ENCODE data around the gene TEX14.
"Not testable (repeated sequence)": the region's sequence is repeated elsewhere in the genome, so short reads cannot be mapped to it uniquely, and the experiment has no call there.

The TEX14 gene

GRCh38 chr17:58692239-58693055 is 602 bp upstream of the TEX14 start, which contains the start of gene RAD51C:
Gene RAD51C (plus strand): TSS chr17:58692602. CDS start chr17:58692644, 42 bp downstream.
- peak within 1 kb of the TSS; percentile 66 to 80 for H3K9ac ChIP-seq (ENCODE audit: low read depth in 1 of 2, low read length in 2 of 2)
- H3K4me1 ChIP-seq (ENCODE audit: control insufficient read depth in 2 of 2, insufficient read depth in 2 of 2, low read length in 2 of 2) = peaks cover 7 to 8% of the 10 kb centered on the region in 2 donors
- H3K9me3 ChIP-seq (ENCODE audit: control insufficient read depth in 2 of 2, low read length in 2 of 2) = no peaks in the 10 kb centered on the region
- H3K4me3 ChIP-seq (ENCODE audit: low read length in 2 of 2) = peak within 1 kb of the TSS; percentile 78 to 90
- H3K27me3 ChIP-seq (ENCODE audit: control insufficient read depth in 2 of 2, insufficient read depth in 2 of 2, low read length in 2 of 2) = no peaks in the 10 kb centered on the region
- peak within 1 kb of the TSS; percentile 41 to 75 for H3K27ac ChIP-seq (ENCODE audit: low read depth in 2 of 2, low read length in 2 of 2)
- peaks cover 0 to 3% of the 10 kb centered on the region in 2 donors for H3K36me3 ChIP-seq (ENCODE audit: control insufficient read depth in 2 of 2, insufficient read depth in 2 of 2, low read length in 2 of 2)

- not testable (repeated sequence) for H3K9ac ChIP-seq (ENCODE audit: low read depth in 1 of 2, low read length in 2 of 2); H3K27ac ChIP-seq (ENCODE audit: low read depth in 2 of 2, low read length in 2 of 2); H3K4me3 ChIP-seq (ENCODE audit: low read length in 2 of 2); H3K36me3 ChIP-seq (ENCODE audit: control insufficient read depth in 2 of 2, insufficient read depth in 2 of 2, low read length in 2 of 2); H3K27me3 ChIP-seq (ENCODE audit: control insufficient read depth in 2 of 2, insufficient read depth in 2 of 2, low read length in 2 of 2); H3K4me1 ChIP-seq (ENCODE audit: control insufficient read depth in 2 of 2, insufficient read depth in 2 of 2, low read length in 2 of 2); H3K9me3 ChIP-seq (ENCODE audit: control insufficient read depth in 2 of 2, low read length in 2 of 2)
Measured at GRCh38 chr17:58690033-58690432, 1.8 kb downstream of the TEX14 start.

GRCh38 chr17:58688521-58688920 is 3.3 kb downstream of the TEX14 start:
- Histone ChIP-seq H3K9me3 (ENCODE audit: control insufficient read depth in 2 of 2, low read length in 2 of 2) (no peaks in the 10 kb centered on the region), H3K27me3 (ENCODE audit: control insufficient read depth in 2 of 2, insufficient read depth in 2 of 2, low read length in 2 of 2) (no peaks in the 10 kb centered on the region), H3K27ac (ENCODE audit: low read depth in 2 of 2, low read length in 2 of 2) (no peak overlapping the region), H3K9ac (ENCODE audit: low read depth in 1 of 2, low read length in 2 of 2) (no peak overlapping the region), H3K36me3 (ENCODE audit: control insufficient read depth in 2 of 2, insufficient read depth in 2 of 2, low read length in 2 of 2) (no peaks in the 10 kb centered on the region), H3K4me1 (ENCODE audit: control insufficient read depth in 2 of 2, insufficient read depth in 2 of 2, low read length in 2 of 2) (peaks cover 7% of the 10 kb centered on the region in 2 donors), H3K4me3 (ENCODE audit: low read length in 2 of 2) (no peak overlapping the region)

GRCh38 chr17:58686980-58687379 is 4.9 kb downstream of the TEX14 start:
- H3K27ac ChIP-seq (ENCODE audit: low read depth in 2 of 2, low read length in 2 of 2) = no peak overlapping the region
- no peaks in the 10 kb centered on the region for H3K4me1 ChIP-seq (ENCODE audit: control insufficient read depth in 2 of 2, insufficient read depth in 2 of 2, low read length in 2 of 2)
- H3K4me3 ChIP-seq (ENCODE audit: low read length in 2 of 2) = no peak overlapping the region
- no peaks in the 10 kb centered on the region for H3K36me3 ChIP-seq (ENCODE audit: control insufficient read depth in 2 of 2, insufficient read depth in 2 of 2, low read length in 2 of 2)
- H3K27me3 ChIP-seq (ENCODE audit: control insufficient read depth in 2 of 2, insufficient read depth in 2 of 2, low read length in 2 of 2) = no peaks in the 10 kb centered on the region
- no peaks in the 10 kb centered on the region for H3K9me3 ChIP-seq (ENCODE audit: control insufficient read depth in 2 of 2, low read length in 2 of 2)
- H3K9ac ChIP-seq (ENCODE audit: low read depth in 1 of 2, low read length in 2 of 2) = no peak overlapping the region

GRCh38 chr17:58684462-58684861 is 7.4 kb downstream of the TEX14 start:
- not testable (repeated sequence) for H3K4me1 ChIP-seq (ENCODE audit: control insufficient read depth in 2 of 2, insufficient read depth in 2 of 2, low read length in 2 of 2); H3K9ac ChIP-seq (ENCODE audit: low read depth in 1 of 2, low read length in 2 of 2); H3K36me3 ChIP-seq (ENCODE audit: control insufficient read depth in 2 of 2, insufficient read depth in 2 of 2, low read length in 2 of 2); H3K4me3 ChIP-seq (ENCODE audit: low read length in 2 of 2); H3K27ac ChIP-seq (ENCODE audit: low read depth in 2 of 2, low read length in 2 of 2); H3K27me3 ChIP-seq (ENCODE audit: control insufficient read depth in 2 of 2, insufficient read depth in 2 of 2, low read length in 2 of 2); H3K9me3 ChIP-seq (ENCODE audit: control insufficient read depth in 2 of 2, low read length in 2 of 2)

- no peak overlapping the region for H3K27ac ChIP-seq (ENCODE audit: low read depth in 2 of 2, low read length in 2 of 2)
- no peak overlapping the region for H3K4me3 ChIP-seq (ENCODE audit: low read length in 2 of 2)
- no peaks in the 10 kb centered on the region for H3K36me3 ChIP-seq (ENCODE audit: control insufficient read depth in 2 of 2, insufficient read depth in 2 of 2, low read length in 2 of 2)
- H3K9me3 ChIP-seq (ENCODE audit: control insufficient read depth in 2 of 2, low read length in 2 of 2) = no peaks in the 10 kb centered on the region
- H3K27me3 ChIP-seq (ENCODE audit: control insufficient read depth in 2 of 2, insufficient read depth in 2 of 2, low read length in 2 of 2) = no peaks in the 10 kb centered on the region
- no peaks in the 10 kb centered on the region for H3K4me1 ChIP-seq (ENCODE audit: control insufficient read depth in 2 of 2, insufficient read depth in 2 of 2, low read length in 2 of 2)
- H3K9ac ChIP-seq (ENCODE audit: low read depth in 1 of 2, low read length in 2 of 2) = no peak overlapping the region
Measured at GRCh38 chr17:58684003-58684402, 7.8 kb downstream of the TEX14 start.

GRCh38 chr17:58680038-58680369 is 11.8 kb downstream of the TEX14 start:
- H3K9me3 ChIP-seq (ENCODE audit: control insufficient read depth in 2 of 2, low read length in 2 of 2) = no peaks in the 10 kb centered on the region
- H3K36me3 ChIP-seq (ENCODE audit: control insufficient read depth in 2 of 2, insufficient read depth in 2 of 2, low read length in 2 of 2) = no peaks in the 10 kb centered on the region
- no peak overlapping the region for H3K9ac ChIP-seq (ENCODE audit: low read depth in 1 of 2, low read length in 2 of 2)
- H3K27ac ChIP-seq (ENCODE audit: low read depth in 2 of 2, low read length in 2 of 2) = no peak overlapping the region
- no peaks in the 10 kb centered on the region for H3K27me3 ChIP-seq (ENCODE audit: control insufficient read depth in 2 of 2, insufficient read depth in 2 of 2, low read length in 2 of 2)
- no peak overlapping the region for H3K4me3 ChIP-seq (ENCODE audit: low read length in 2 of 2)
- no peaks in the 10 kb centered on the region for H3K4me1 ChIP-seq (ENCODE audit: control insufficient read depth in 2 of 2, insufficient read depth in 2 of 2, low read length in 2 of 2)

GRCh38 chr17:58679263-58680037 is 12.4 kb downstream of the TEX14 start:
- Histone ChIP-seq H3K36me3 (ENCODE audit: control insufficient read depth in 2 of 2, insufficient read depth in 2 of 2, low read length in 2 of 2) (no peaks in the 10 kb centered on the region), H3K4me3 (ENCODE audit: low read length in 2 of 2) (no peak overlapping the region), H3K27ac (ENCODE audit: low read depth in 2 of 2, low read length in 2 of 2) (no peak overlapping the region), H3K27me3 (ENCODE audit: control insufficient read depth in 2 of 2, insufficient read depth in 2 of 2, low read length in 2 of 2) (no peaks in the 10 kb centered on the region), H3K9ac (ENCODE audit: low read depth in 1 of 2, low read length in 2 of 2) (no peak overlapping the region), H3K9me3 (ENCODE audit: control insufficient read depth in 2 of 2, low read length in 2 of 2) (no peaks in the 10 kb centered on the region), H3K4me1 (ENCODE audit: control insufficient read depth in 2 of 2, insufficient read depth in 2 of 2, low read length in 2 of 2) (no peaks in the 10 kb centered on the region)

- H3K4me3 ChIP-seq (ENCODE audit: low read length in 2 of 2); H3K9me3 ChIP-seq (ENCODE audit: control insufficient read depth in 2 of 2, low read length in 2 of 2); H3K9ac ChIP-seq (ENCODE audit: low read depth in 1 of 2, low read length in 2 of 2); H3K27ac ChIP-seq (ENCODE audit: low read depth in 2 of 2, low read length in 2 of 2); H3K27me3 ChIP-seq (ENCODE audit: control insufficient read depth in 2 of 2, insufficient read depth in 2 of 2, low read length in 2 of 2); H3K36me3 ChIP-seq (ENCODE audit: control insufficient read depth in 2 of 2, insufficient read depth in 2 of 2, low read length in 2 of 2); H3K4me1 ChIP-seq (ENCODE audit: control insufficient read depth in 2 of 2, insufficient read depth in 2 of 2, low read length in 2 of 2): not testable (repeated sequence)
Measured at GRCh38 chr17:58678287-58678686, 13.6 kb downstream of the TEX14 start.

GRCh38 chr17:58677194-58677880 is 14.5 kb downstream of the TEX14 start:
- H3K27me3 ChIP-seq (ENCODE audit: control insufficient read depth in 2 of 2, insufficient read depth in 2 of 2, low read length in 2 of 2) = no peaks in the 10 kb centered on the region
- no peaks in the 10 kb centered on the region for H3K4me1 ChIP-seq (ENCODE audit: control insufficient read depth in 2 of 2, insufficient read depth in 2 of 2, low read length in 2 of 2)

More at GRCh38 chr17:58677194-58677880, 14.5 kb downstream of the TEX14 start:
- no peak overlapping the region for H3K4me3 ChIP-seq (ENCODE audit: low read length in 2 of 2)
- no peak overlapping the region for H3K27ac ChIP-seq (ENCODE audit: low read depth in 2 of 2, low read length in 2 of 2)
- no peak overlapping the region for H3K9ac ChIP-seq (ENCODE audit: low read depth in 1 of 2, low read length in 2 of 2)
- no peaks in the 10 kb centered on the region for H3K36me3 ChIP-seq (ENCODE audit: control insufficient read depth in 2 of 2, insufficient read depth in 2 of 2, low read length in 2 of 2)
- no peaks in the 10 kb centered on the region for H3K9me3 ChIP-seq (ENCODE audit: control insufficient read depth in 2 of 2, low read length in 2 of 2)
